B cell (primary cell): Measurements from ENCODE around the gene FAF2. TPM values are rescaled to one million over a fixed set of nuclear protein-coding genes. Genes with fewer than 3 reads are reported as not detected.

Experiments used
- ATAC-seq: fragments of 200-7000 bp; cut with Tn5 transposase; one replicate; pipeline ENCODE4 v1.10.0; 2021; ENCODE audit warnings: low read depth, mild to moderate bottlenecking, moderate number of reproducible peaks, moderate library complexity
- CTCF ChIA-PET: fragments of 350-600 bp; sonication (Branson Sonifier 250); formaldehyde crosslinking; loops from one replicate; lab custom pipeline; 2021; ENCODE audit warnings: antibody characterized with exemption, inconsistent platforms; lab: Charles Lee
- POLR2A ChIA-PET: fragments of 350-600 bp; sonication (Branson Sonifier 250); formaldehyde crosslinking; loops from one replicate; lab custom pipeline; 2021; ENCODE audit warnings: antibody characterized with exemption; lab: Charles Lee
- DNase-seq: peaks from one replicate; pipeline ENCODE4 v3.0.0; 2013
- H2AFZ ChIP-seq: 2 replicates; pipeline ENCODE4 v1.6.1; 2012; ENCODE audit warnings: mild to moderate bottlenecking, low read depth, low read length; ENCODE audit not compliant: insufficient read depth, poor library complexity, severe bottlenecking
- H3K27ac ChIP-seq, 2 donors: 1 replicate in 1 of 2; 2 replicates in 1 of 2; pipeline ENCODE4 v1.5.1; 2012 to 2013; ENCODE audit warnings: low read length in 2 of 2, mild to moderate bottlenecking in 2 of 2, moderate library complexity in 1 of 2
- H3K27me3 ChIP-seq, 4 experiments: fragments of 200-600 bp in 1 of 4; sonication (generic) in 1 of 4; replicated peaks in 1 of 4; 1 replicate in 2 of 4; 2 replicates in 2 of 4; pipeline versions ENCODE4 v1.6.1 to v1.7.0; 2013 to 2016; ENCODE audit warnings: low read length in 3 of 4, mild to moderate bottlenecking in 2 of 4, mixed read lengths in 1 of 4, moderate library complexity in 1 of 4; ENCODE audit not compliant: insufficient read depth in 4 of 4, control insufficient read depth in 3 of 4; ENCODE audit errors: control extremely low read depth in 1 of 4
- H3K36me3 ChIP-seq, 2 experiments: replicated peaks in 1 of 2; 1 replicate in 1 of 2; 2 replicates in 1 of 2; pipeline versions ENCODE4 v1.6.1 to v1.7.1; 2013; ENCODE audit warnings: low read length in 1 of 2; ENCODE audit not compliant: insufficient read depth in 2 of 2, control insufficient read depth in 1 of 2; ENCODE audit errors: control extremely low read depth in 1 of 2, extremely low read depth in 1 of 2
- H3K4me1 ChIP-seq, 2 donors: fragments of 200-600 bp in 1 of 2; sonication (generic) in 1 of 2; 1 replicate in 1 of 2; 2 replicates in 1 of 2; pipeline versions ENCODE4 v1.5.1 to v1.6.1; 2013 to 2017; ENCODE audit warnings: low read length in 2 of 2; ENCODE audit not compliant: control insufficient read depth in 2 of 2, insufficient read depth in 2 of 2
- H3K4me2 ChIP-seq: replicated peaks from 2 replicates; pipeline ENCODE3; 2012; ENCODE audit warnings: mild to moderate bottlenecking, low read depth, low read length; ENCODE audit not compliant: poor library complexity, severe bottlenecking
- H3K4me3 ChIP-seq, 5 experiments: fragments of 200-600 bp in 1 of 5; sonication (generic) in 1 of 5; 1 replicate in 3 of 5; 2 replicates in 2 of 5; pipeline versions ENCODE4 v1.5.1 to v1.7.0; 2011 to 2016; ENCODE audit warnings: low read length in 4 of 5, mild to moderate bottlenecking in 4 of 5, low read depth in 2 of 5, control low read depth in 1 of 5, moderate library complexity in 1 of 5; ENCODE audit not compliant: insufficient read depth in 1 of 5; ENCODE audit errors: control extremely low read depth in 1 of 5, extremely low read depth in 1 of 5
- H3K79me2 ChIP-seq: fragments of 200-600 bp; sonication (generic); one replicate; pipeline ENCODE4 v1.6.0; 2016; ENCODE audit warnings: low read length; ENCODE audit not compliant: control insufficient read depth, insufficient read depth
- H3K9ac ChIP-seq: fragments of 200-600 bp; sonication (generic); 2 replicates; pipeline ENCODE4 v1.6.1; 2017; ENCODE audit warnings: mild to moderate bottlenecking, low read length, moderate library complexity
- H3K9me3 ChIP-seq, 3 donors: one replicate each; pipeline versions ENCODE4 v1.6.1 to v1.7.1; 2013; ENCODE audit warnings: low read length in 2 of 3; ENCODE audit not compliant: control insufficient read depth in 2 of 3, insufficient read depth in 1 of 3; ENCODE audit errors: control extremely low read depth in 1 of 3
- H4K20me1 ChIP-seq: 2 replicates; pipeline ENCODE4 v1.6.0; 2012; ENCODE audit warnings: mild to moderate bottlenecking, low read length; ENCODE audit not compliant: insufficient read depth, control insufficient read depth, poor library complexity, severe bottlenecking
- H3K27ac Mint-ChIP-seq: one replicate; pipeline ENCODE4 v1.8.0; 2021; ENCODE audit warnings: mixed read lengths
- H3K27me3 Mint-ChIP-seq: one replicate; pipeline ENCODE4 v1.8.0; 2021; ENCODE audit warnings: mixed read lengths
- H3K4me1 Mint-ChIP-seq: one replicate; pipeline ENCODE4 v1.8.0; 2021; ENCODE audit warnings: mixed read lengths
- H3K4me3 Mint-ChIP-seq: one replicate; pipeline ENCODE4 v1.8.0; 2021; ENCODE audit warnings: mixed read lengths
- H3K9me3 Mint-ChIP-seq: one replicate; pipeline ENCODE4 v1.8.0; 2022; ENCODE audit warnings: mixed read lengths; ENCODE audit not compliant: insufficient read depth
- EZH2 ChIP-seq: IDR thresholded peaks from 2 replicates; pipeline ENCODE4 v1.6.1; 2012; ENCODE audit warnings: borderline replicate concordance, low read depth, mild to moderate bottlenecking, moderate library complexity, low read length; ENCODE audit not compliant: insufficient read depth, poor library complexity, severe bottlenecking
- WGBS: methylation state at CpG from one replicate; pipeline ENCODE4 v1.1.5; 2013; ENCODE audit warnings: missing lambda C conversion rate; ENCODE audit not compliant: insufficient coverage; 5-methylcytosine and 5-hydroxymethylcytosine counted together
- intact Hi-C: fragments of 100-400 bp; cut with micrococcal nuclease; formaldehyde crosslinking; loops from one replicate; pipeline ENCODE4 v1.10.0; 2022
- polyA plus RNA-seq: library from polyadenylated mRNA; depleted of rRNA; stranded (reverse); fragments of >200 nt; gene quantifications from 2 replicates; pipeline ENCODE4 v1.2.3, GENCODE V29; 2012
- total RNA-seq, 2 donors: library from RNA; stranded (reverse); fragments of 120-200 nt in 1 of 2; gene quantifications; 1 replicate in 1 of 2; 2 replicates in 1 of 2; pipeline versions ENCODE4 v1.2.3 to v1.2.4, GENCODE V29; 2013 to 2022
- TF ChIP-seq, protein P1 (sequence below): fragments of 200-600 bp; IDR thresholded peaks from one replicate; pipeline ENCODE4 v1.8.0; 2022; ENCODE audit warnings: antibody characterized with exemption, mild to moderate bottlenecking

FAF2 gene
- total and polyA plus RNA-seq, 2 donors (not counting 1 experiment from before 2014, with no cell fraction given): 10.9 to 35.1 TPM

DNA sequence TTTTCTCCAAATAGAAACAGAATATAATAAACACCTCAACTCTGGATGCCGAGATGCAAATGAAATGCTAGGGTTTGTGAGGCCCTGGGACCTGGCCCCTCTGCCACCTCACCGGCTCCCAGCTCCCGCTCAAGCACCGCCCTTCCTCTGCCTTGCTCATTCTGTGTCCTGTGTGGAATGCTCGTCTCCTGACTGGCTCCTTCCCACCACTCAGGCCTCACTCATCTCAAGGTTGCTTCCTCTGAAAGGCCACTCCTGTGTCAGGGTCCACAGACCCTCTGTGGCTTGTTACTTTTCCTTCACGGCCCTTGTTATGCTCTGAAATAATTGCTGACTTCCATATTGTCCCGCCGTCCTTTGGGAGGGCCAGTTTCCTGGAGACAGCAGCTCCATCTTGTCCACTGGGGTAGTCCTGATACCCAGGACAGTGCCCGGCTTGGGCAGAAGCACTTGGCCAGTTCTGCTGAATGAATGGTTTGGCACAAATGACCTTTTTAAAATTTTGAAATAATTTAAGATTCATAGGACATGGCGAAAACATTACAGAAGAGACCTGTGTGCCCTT, 73.6 kb downstream of the FAF2 start:
- no peaks in the 10 kb centered on the region for H3K36me3 ChIP-seq
- TF ChIP-seq, protein P1, sequence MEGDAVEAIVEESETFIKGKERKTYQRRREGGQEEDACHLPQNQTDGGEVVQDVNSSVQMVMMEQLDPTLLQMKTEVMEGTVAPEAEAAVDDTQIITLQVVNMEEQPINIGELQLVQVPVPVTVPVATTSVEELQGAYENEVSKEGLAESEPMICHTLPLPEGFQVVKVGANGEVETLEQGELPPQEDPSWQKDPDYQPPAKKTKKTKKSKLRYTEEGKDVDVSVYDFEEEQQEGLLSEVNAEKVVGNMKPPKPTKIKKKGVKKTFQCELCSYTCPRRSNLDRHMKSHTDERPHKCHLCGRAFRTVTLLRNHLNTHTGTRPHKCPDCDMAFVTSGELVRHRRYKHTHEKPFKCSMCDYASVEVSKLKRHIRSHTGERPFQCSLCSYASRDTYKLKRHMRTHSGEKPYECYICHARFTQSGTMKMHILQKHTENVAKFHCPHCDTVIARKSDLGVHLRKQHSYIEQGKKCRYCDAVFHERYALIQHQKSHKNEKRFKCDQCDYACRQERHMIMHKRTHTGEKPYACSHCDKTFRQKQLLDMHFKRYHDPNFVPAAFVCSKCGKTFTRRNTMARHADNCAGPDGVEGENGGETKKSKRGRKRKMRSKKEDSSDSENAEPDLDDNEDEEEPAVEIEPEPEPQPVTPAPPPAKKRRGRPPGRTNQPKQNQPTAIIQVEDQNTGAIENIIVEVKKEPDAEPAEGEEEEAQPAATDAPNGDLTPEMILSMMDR: no peak
- no peak for TF ChIP-seq EZH2
- H3K27ac ChIP-seq: no peak overlapping the region
- no peak overlapping the region for H3K4me3 ChIP-seq
- ChIA-PET CTCF (interaction anchor here (1.9 kb wide), 1 partner anchor 22 kb away, joined by 8 read pairs; no protein-coding TSS in a partner anchor), POLR2A (no interaction called here)
- Mint-ChIP-seq H3K27ac (peak overlapping the region; percentile 26), H3K9me3 (no peaks in the 10 kb centered on the region), H3K4me3 (no peak overlapping the region), H3K4me1 (peaks cover 20% of the 10 kb centered on the region), H3K27me3 (no peaks in the 10 kb centered on the region)
- H3K4me1 ChIP-seq: no peaks in the 10 kb centered on the region
- intact Hi-C loops: no loop called here
- ATAC-seq: no peak
- no peaks in the 10 kb centered on the region for H3K27me3 ChIP-seq
- H3K4me2 ChIP-seq: no peak overlapping the region
- no peaks in the 10 kb centered on the region for H3K79me2 ChIP-seq
- no peak for DNase-seq
- no peaks in the 10 kb centered on the region for H3K9me3 ChIP-seq
- WGBS: 85% methylated on average over 8 of the region's 10 CpGs
- H4K20me1 ChIP-seq: no peaks in the 10 kb centered on the region
- H2AFZ ChIP-seq: no peak overlapping the region
- H3K9ac ChIP-seq: no peak overlapping the region

DNA sequence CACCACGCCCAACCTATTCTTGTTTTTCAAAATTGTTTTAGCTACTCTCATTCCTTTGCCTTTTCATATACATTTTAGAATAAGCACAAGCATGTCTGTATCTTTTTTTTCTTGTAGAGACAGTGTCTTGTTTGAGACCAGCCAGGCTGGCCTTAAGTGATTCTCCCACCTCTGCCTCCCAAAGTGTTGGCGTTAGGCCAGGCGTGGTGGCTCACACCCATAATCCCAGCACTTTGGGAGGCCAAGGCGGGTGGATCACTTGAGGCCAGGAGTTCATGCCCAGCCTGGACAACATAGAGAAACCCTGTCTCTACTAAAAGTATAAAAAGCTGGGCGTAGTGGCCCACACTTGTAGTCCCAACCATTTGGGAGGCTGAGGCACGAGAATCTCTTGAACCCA, 76.0 kb downstream of the FAF2 start:
- Histone ChIP-seq H3K4me2 (no peak overlapping the region), H3K79me2 (no peaks in the 10 kb centered on the region), H2AFZ (no peak overlapping the region), H3K9me3 (no peaks in the 10 kb centered on the region), H3K9ac (no peak overlapping the region), H3K36me3 (peaks cover 0 to 21% of the 10 kb centered on the region in 2 experiments), H3K4me3 (no peak overlapping the region), H3K4me1 (peaks cover 2 to 8% of the 10 kb centered on the region in 2 donors), H3K27me3 (no peaks in the 10 kb centered on the region), H4K20me1 (peaks cover 19% of the 10 kb centered on the region), H3K27ac (no peak overlapping the region)
- Mint-ChIP-seq H3K4me3 (no peak overlapping the region), H3K4me1 (peaks cover 22% of the 10 kb centered on the region), H3K9me3 (no peaks in the 10 kb centered on the region), H3K27me3 (no peaks in the 10 kb centered on the region), H3K27ac (no peak overlapping the region)
- TF ChIP-seq EZH2: no peak
- TF ChIP-seq, protein P1: no peak
- intact Hi-C loops: no loop called here
- ChIA-PET CTCF (interaction anchor here (1.0 kb wide), 1 partner anchor 12 kb away, joined by 3 read pairs; no protein-coding TSS in a partner anchor), POLR2A (no interaction called here)
- no peak for DNase-seq
- no peak for ATAC-seq
- WGBS: 96% methylated on average over 6 of the region's 6 CpGs
